ENCODE measurements around the gene UGT2B10. TPM values are rescaled to one million over a fixed set of nuclear protein-coding genes. Genes with fewer than 3 reads are reported as not detected.
"Not testable (repeated sequence)": the region's sequence is repeated elsewhere in the genome, so short reads cannot be mapped to it uniquely, and the experiment has no call there.

The UGT2B10 gene
- not detected for total RNA-seq

GRCh38 chr4:68815617-68816409 lies at the start of gene UGT2B10:
Gene UGT2B10, plus strand, starts transcription at chr4:68815994. Its CDS starts 26 bp downstream, at chr4:68816020.
- not testable (repeated sequence) for ATAC-seq (ENCODE audit: insufficient number of reproducible peaks, low FRiP score, low read depth); H3K27ac ChIP-seq; H3K9me3 ChIP-seq; DNase-seq (ENCODE audit: low spot score); H3K36me3 ChIP-seq; H3K27me3 ChIP-seq (replicated peaks; ENCODE audit: insufficient read depth); H3K4me3 ChIP-seq; H3K4me1 ChIP-seq (ENCODE audit: control insufficient read depth in 1 of 2, low read depth in 2 of 2)

- DNase-seq (ENCODE audit: low spot score); H3K4me1 ChIP-seq (ENCODE audit: control insufficient read depth in 1 of 2, low read depth in 2 of 2); H3K27ac ChIP-seq; H3K4me3 ChIP-seq; H3K36me3 ChIP-seq; H3K9me3 ChIP-seq; ATAC-seq (ENCODE audit: insufficient number of reproducible peaks, low FRiP score, low read depth); H3K27me3 ChIP-seq (replicated peaks; ENCODE audit: insufficient read depth): not testable (repeated sequence)
These were observed 44.0 kb upstream of the UGT2B10 start for GRCh38 chr4:68771836-68772235.

- no peak overlapping the region for H3K27ac ChIP-seq
- H3K4me1 ChIP-seq (ENCODE audit: control insufficient read depth in 1 of 2, low read depth in 2 of 2) = no peaks in the 10 kb centered on the region
- no peaks in the 10 kb centered on the region for H3K27me3 ChIP-seq (replicated peaks; ENCODE audit: insufficient read depth)
- H3K9me3 ChIP-seq = no peaks in the 10 kb centered on the region
- no peaks in the 10 kb centered on the region for H3K36me3 ChIP-seq
- DNase-seq (ENCODE audit: low spot score) (no peak), ATAC-seq (ENCODE audit: insufficient number of reproducible peaks, low FRiP score, low read depth) (no peak)
- no peak overlapping the region for H3K4me3 ChIP-seq
- no peak for TF ChIP-seq CTCF (IDR thresholded peaks at IDR 0.05)
These were observed 42.1 kb upstream of the UGT2B10 start for GRCh38 chr4:68773699-68774098.

- no peak overlapping the region for H3K4me3 ChIP-seq
- DNase-seq (ENCODE audit: low spot score) (no peak), ATAC-seq (ENCODE audit: insufficient number of reproducible peaks, low FRiP score, low read depth) (no peak)
- no peak overlapping the region for H3K27ac ChIP-seq
- no peak for TF ChIP-seq CTCF (IDR thresholded peaks at IDR 0.05)
- H3K27me3 ChIP-seq (replicated peaks; ENCODE audit: insufficient read depth) = no peaks in the 10 kb centered on the region
- no peaks in the 10 kb centered on the region for H3K36me3 ChIP-seq
- peaks cover 7% of the 10 kb centered on the region for H3K9me3 ChIP-seq
- H3K4me1 ChIP-seq (ENCODE audit: control insufficient read depth in 1 of 2, low read depth in 2 of 2) = no peaks in the 10 kb centered on the region
These were observed 35.6 kb upstream of the UGT2B10 start for GRCh38 chr4:68780232-68780631.

- Histone ChIP-seq H3K4me3 (no peak overlapping the region), H3K36me3 (no peaks in the 10 kb centered on the region), H3K9me3 (no peaks in the 10 kb centered on the region), H3K4me1 (ENCODE audit: control insufficient read depth in 1 of 2, low read depth in 2 of 2) (no peaks in the 10 kb centered on the region), H3K27ac (no peak overlapping the region), H3K27me3 (replicated peaks; ENCODE audit: insufficient read depth) (no peaks in the 10 kb centered on the region)
- no peak for TF ChIP-seq CTCF (IDR thresholded peaks at IDR 0.05)
- DNase-seq (ENCODE audit: low spot score) (no peak), ATAC-seq (ENCODE audit: insufficient number of reproducible peaks, low FRiP score, low read depth) (no peak)
These were observed 18.7 kb upstream of the UGT2B10 start for GRCh38 chr4:68797048-68797447.

GRCh38 chr4:68797618-68798017 lies 18.2 kb upstream of the UGT2B10 start:
- H3K27me3 ChIP-seq (replicated peaks; ENCODE audit: insufficient read depth) = no peaks in the 10 kb centered on the region
- H3K4me3 ChIP-seq = no peak overlapping the region
- H3K9me3 ChIP-seq = no peaks in the 10 kb centered on the region
- ATAC-seq (ENCODE audit: insufficient number of reproducible peaks, low FRiP score, low read depth) (no peak), DNase-seq (ENCODE audit: low spot score) (no peak)
- no peaks in the 10 kb centered on the region for H3K36me3 ChIP-seq
- no peaks in the 10 kb centered on the region for H3K4me1 ChIP-seq (ENCODE audit: control insufficient read depth in 1 of 2, low read depth in 2 of 2)
- TF ChIP-seq CTCF (IDR thresholded peaks at IDR 0.05) = no peak
- no peak overlapping the region for H3K27ac ChIP-seq

Measured in thoracic aorta (tissue), 2 donors.